IPS-11a (cell line): Measurements from ENCODE around the gene CD99.
"Not testable (repeated sequence)": the region's sequence is repeated elsewhere in the genome, so short reads cannot be mapped to it uniquely, and the experiment has no call there.

Source experiments
- H3K4me3 ChIP-seq: one replicate; pipeline ENCODE4 v1.5.1; 2013; ENCODE audit warnings: low read depth, low read length, control low read depth

Gene CD99

DNA sequence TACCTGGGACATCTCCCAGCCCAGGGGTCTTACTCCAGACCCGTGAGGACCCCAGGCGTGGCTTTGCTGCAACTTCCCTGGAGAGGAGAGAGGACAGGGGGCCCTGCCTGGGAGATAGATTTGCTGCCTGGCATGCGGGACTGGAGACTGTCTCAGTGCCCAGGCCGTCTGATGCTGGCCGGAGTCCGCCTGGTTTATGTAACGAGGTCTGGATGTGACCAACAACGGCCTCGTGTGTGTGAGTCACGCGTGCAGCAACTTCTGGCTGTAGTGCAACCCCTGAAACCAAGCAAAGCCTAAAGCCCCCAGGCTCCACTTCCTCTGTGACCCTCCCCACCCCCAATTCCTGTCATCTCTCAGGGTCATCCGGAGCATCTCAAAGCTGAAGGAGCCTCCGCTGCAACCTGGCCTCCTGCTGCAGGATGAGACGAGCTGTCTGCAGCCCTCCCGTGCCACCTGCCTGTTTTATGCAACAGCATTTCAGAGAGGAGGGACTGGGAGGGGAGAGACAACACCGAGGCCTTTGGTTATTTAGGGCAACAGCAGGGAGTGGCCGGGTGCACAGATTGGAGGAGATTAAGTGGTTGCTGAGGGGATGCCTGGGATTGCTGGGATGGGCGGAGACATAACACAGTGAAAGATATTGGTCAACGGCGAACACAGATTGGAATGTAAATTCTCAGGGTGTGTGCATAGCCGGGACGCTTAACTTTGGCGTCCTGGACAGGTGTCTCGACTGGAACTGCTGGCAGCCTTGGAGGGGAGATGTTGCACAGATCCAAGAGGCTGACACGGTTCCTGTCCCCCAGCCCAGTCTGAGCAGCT, 76.7 kb downstream of the CD99 start:
- no peak overlapping the region for H3K4me3 ChIP-seq

DNA sequence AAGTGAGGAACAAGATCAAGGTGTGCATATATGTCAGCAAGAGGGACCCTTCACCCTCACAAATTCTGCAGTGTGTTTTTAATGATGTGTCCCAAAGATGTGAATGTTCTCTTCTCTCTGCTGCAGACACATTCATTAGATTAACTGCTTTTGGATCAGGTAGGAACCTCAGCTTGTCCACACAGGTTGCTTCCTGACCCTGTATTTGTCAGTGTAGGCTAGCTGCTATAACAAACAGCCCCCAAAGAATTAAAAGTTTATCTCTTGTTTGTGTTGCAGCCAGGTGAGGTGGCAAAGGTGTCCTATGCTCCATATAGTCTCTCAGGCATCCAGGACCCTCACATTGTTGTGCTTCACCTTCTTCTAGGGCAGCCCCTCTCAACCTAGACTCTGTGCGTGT, 78.5 kb downstream of the CD99 start:
- no peak overlapping the region for H3K4me3 ChIP-seq

DNA sequence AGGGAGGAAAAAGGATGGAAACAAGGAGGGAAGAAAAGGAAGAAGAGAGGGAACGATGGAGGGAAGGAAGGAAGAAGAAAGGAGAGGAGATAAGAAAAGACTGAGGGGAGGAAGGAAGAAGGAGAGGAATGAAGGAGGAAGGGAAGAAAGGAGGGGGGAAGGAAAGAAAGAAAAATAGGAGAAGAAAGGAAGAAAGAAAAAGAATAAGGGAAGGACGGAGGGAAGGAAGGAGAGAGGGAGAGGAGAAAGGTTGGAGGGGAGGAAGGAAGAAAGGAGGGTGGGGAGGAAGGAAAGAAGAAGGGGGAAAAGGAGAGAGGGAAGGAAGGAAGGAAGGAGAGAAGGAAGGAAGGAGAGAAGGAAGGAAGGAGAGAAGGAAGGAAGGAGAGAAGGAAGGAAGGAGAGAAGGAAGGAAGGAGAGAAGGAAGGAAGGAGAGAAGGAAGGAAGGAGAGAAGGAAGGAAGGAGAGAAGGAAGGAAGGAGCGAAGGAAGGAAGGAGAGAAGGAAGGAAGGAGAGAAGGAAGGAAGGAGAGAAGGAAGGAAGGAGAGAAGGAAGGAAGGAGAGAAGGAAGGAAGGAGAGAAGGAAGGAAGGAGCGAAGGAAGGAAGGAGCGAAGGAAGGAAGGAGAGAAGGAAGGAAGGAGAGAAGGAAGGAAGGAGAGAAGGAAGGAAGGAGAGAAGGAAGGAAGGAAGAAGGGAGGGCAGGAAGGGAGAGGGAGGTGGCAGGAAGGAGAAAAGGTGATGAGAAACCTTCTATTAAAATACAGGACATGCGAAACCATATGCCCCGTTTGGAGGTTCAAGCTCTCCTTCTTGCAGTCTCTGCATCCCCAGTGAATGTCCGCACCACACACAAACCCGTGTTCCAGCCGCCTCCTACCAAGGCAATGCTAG, 82.3 kb downstream of the CD99 start:
- not testable (repeated sequence) for H3K4me3 ChIP-seq

DNA sequence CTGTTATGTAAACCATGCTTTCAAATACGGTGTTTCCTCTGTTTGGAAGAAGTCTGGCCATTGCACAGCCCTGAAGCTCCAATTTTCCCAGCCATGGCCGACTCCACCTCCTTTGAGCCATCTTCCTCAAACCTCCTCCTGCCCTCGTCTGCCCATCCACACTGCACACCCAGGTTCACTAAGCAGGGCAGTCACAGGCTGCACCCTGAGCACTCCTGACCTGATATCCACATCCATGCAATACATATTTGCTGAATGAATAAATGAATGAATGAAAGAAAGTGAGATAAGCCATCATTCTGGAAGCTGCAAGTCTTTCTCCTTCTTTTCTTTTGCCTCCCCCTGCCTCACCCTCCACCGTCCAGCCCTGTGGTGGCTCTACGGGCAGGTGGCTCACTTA, 83.0 kb downstream of the CD99 start:
- no peak overlapping the region for H3K4me3 ChIP-seq

DNA sequence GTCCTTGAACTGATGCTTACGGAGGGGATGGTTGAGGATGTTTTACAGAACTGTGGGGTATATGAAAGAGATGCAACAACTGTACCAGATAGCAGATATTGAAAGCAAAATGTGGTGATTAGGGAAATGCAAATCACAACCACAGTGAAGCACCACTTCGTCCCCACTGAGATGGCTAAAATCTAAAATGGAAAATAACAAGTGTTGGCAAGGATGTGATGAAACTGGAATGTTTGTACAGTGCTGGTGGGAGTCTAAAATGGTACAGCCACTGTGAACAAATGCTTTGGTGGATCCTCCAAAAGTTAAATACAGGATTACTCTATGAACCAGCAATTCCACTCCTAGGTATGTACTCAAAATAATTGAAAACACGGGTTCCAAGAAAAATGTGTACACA, 83.7 kb downstream of the CD99 start:
- H3K4me3 ChIP-seq = no peak overlapping the region

DNA sequence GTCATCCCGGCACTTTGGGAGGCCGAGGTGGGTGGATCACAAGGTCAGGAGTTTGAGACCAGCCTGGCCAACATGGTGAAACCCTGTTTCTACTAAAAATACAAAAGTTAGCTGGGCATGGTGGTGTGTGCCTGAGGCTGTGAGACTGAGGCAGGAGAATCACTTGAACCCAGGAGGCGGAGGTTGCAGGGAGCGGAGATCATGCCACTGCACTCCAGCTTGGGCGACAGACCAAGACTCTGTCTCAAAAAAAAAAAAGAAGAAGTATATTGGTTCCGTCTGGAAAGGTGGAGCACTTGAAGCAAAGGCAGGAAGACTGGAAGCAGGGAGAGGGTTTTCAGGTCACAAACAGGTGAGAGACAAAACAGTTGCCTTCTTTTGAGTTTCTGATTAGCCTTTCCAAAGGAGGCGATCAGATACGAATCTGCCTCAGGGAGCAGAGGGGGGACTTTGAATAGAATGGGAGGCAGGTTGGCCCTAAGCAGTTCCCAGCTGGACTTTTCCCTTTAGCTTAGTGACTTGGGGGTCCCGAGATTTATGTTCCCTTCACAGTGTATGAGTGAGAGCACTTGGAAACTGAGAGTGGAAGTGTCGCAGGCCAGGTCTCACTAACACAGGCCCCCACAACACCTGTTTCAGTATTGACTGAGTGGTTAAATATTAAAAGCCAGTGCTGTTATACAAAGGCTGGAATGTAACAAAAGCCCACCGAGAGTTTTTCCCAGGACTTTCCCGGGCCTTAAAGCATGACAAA, 89.6 kb downstream of the CD99 start:
- not testable (repeated sequence) for H3K4me3 ChIP-seq

DNA sequence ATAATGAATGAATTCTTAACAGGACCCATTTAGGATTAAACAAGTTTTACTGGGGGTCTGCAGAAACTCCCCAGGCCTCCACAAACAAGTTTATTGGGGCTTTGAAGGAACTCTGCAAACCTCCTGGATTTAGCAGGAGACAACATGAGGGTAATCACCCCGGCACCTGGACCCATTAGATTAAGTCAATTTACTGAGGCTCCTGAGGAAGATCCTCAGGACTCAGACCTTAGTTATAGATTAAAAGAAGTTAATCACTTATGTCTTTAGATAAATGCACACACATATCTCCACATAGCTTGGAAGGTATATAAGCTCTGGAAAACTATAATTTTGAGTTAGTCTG, 90.1 kb downstream of the CD99 start:
- no peak overlapping the region for H3K4me3 ChIP-seq

DNA sequence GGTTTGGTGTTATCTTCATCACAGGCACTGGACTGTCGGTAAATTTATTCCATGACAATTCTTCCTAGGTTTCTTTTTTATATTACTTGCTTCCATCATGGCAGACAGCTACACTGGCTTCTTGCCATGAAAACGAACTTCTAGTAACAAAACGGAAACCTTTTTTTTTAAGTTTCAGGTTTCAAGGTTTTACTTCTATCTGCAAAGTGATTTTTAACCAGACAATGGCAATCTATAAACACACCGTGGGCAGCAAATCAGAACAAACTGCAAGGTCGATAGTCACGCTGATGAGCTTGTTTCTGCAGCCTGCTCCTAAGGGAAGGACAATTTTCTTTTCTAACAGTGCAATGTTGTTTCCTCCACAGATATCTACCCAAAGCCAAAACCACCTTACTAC, 90.6 kb downstream of the CD99 start:
- no peak overlapping the region for H3K4me3 ChIP-seq

DNA sequence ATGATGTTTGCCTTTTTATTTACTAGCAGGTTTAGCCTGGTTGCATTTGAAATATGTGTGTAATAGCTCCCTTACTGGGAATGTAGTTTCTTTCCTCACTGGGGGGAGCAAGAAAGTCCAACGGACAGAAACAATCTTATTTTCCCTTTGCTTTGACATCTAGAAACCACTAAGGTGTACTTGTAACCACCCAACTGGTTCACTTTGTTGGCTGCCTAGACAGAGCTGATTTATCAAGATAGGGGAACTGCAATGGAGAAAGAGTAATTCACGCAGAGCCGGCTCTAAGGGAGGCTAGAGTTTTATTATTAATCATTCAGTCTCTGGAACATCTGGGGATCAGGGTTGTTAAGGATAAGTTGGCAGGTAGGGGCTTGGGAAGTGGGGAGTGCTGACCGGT, 91.1 kb downstream of the CD99 start:
- H3K4me3 ChIP-seq = no peak overlapping the region

DNA sequence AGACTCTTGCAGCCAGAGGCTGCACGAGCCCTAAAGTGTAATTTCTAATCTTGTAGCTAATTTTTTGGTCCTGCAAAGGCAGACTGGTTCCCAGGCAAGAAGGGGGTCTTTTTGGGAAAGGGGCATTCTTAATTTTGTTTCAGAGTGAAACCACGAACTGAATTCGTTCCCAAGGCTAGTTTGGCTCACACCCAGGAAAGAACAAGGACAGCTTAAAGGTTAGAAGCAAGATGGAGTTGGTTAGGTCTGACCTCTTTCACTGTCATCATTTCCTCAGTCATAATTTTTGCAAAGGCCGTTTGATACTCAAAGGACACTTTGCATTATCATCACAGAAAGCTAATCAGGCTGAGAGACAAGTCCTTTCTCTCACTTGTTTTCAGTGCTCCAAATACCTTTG, 91.7 kb downstream of the CD99 start:
- H3K4me3 ChIP-seq = no peak overlapping the region

DNA sequence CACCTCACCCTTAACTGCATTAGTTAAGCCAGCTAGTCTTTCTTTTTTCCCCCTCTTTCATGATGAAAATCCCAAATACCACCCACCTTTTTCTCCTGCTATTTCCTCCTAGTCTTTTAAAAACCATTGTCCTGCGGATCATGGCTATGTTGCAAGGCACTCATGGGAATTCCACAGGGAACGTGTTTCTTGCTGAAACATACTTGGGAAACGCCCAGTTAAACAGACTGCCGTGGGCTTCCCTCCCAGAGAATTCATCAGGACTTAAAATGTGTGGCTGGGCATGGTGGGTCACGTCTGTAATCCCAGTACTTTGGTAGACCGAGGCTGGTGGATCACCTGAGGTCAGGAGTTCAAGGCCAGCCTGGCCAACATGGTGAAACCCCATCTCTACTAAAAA, 92.9 kb downstream of the CD99 start:
- H3K4me3 ChIP-seq = no peak overlapping the region

DNA sequence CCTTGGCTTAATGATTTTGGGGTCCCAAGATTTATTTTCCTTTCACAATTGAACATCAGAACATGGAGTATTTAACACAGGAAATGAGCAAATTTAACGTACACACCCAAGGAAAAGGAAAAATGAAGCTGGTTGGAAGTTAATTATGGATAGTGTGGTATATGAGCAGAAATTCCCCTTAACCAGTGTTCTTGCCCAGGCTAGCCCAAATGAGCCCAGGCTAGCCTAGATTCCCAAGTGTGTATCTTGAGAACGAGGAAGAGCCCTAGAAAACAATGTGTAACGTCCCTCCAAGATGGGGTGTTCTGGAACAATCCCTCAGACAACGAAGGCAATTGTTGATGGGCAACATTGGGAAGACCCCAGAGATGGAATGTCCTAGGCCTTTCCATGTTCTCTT, 94.4 kb downstream of the CD99 start:
- no peak overlapping the region for H3K4me3 ChIP-seq

DNA sequence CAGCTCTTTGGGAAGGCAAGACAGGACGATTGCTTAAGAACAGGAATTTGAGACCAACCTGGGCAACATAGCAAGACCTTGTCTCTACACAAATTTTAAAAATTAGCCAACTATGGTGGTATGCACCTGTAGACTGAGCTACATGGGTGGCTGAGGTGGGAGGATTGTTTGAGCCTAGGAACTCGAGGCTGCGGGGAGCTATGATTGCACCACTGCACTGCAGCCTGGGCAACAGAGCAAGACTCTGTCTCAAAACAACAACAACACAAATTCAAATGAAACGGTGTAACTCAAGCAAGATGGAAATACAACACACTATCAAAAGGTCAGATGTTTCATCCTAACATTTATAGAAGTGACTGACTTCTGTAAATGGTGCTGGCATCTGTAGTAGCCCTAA, 97.9 kb downstream of the CD99 start:
- no peak overlapping the region for H3K4me3 ChIP-seq

DNA sequence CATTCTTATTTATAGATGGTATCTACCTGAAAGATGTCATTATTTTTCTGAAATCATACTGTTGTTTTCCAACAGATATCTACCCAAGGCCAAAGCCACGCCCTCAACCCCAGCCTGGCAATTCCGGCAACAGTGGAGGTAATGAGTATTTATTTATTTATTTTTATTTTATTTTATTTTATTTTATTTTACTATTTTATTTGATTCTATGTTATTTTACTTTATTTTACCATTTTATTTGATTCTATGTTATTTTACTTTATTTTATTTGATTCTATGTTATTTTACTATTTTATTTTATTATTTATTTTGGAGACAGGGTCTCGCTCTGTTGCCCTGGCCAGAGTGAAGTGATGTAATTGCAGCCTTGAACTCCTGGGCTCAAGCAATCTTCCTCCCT, 98.5 kb downstream of the CD99 start:
- no peak overlapping the region for H3K4me3 ChIP-seq
